Right hindlimb (tissue), 1 donor: ENCODE measurements around the gene USP8.

ENCODE experiments used
- DNase-seq: peaks from one replicate; pipeline ENCODE4 v3.0.0-alpha.2; 2018

Gene USP8

DNA sequence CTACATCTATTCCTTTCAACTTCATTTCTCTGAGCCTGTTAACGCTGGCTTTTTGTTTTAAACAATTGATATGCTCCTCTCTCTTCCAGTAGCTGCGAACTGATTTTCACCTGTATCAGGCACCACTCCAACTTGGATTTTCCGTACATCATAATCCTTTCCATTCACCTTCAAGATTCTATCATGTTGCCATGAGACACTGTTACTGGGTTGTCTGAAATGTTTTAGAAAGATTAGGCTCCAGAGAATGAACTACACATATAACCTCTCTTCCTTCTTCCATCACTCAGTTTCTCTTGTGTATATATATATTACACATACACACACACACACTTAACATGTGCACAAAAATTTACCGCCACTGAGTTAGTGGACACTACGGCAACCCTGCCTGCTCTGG is 122.4 kb downstream of the USP8 start, which contains the start of gene USP50:
Gene USP50, minus strand, starts transcription at position 101 of the 400 bp plus-strand sequence. CDS start 141 bp downstream, outside the sequence.
- DNase-seq: no peak

DNA sequence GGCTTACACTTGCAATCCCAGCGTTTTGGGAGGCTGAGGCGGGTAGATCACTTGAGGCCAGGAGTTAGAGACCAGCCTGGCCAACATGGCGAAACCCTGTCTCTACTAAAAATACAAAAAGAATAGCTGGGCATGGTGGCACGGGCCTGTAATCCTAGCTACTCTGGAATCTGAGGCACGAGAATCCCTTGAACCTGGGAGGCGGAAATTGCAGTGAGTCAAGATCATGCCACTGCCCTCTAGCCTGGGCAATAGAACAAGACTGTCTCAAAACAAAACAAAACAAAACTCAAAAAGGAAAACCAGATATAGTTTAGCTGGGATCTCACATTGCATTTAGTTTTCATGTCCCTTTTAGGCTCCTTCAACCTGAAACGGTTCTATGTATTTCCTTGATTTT is 125.1 kb downstream of the USP8 start:
- DNase-seq: no peak

DNA sequence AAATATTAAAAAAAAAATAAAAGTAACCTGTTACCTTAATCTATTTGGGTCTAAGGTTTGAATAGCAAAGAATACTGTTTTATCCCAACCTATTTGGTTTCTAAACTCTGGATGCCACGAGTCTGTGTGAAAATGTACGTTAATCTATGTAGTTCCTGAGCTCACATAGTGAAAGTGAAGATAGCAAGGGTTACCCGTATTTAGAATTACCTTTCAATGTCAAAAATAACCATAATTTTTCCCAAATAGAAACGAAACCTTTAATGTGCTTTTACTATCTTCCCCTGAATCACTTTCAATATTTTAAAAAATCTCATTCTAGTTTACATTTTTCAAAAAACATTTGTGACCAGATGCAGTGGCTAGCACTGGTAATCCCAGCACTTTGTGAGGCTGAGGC is 128.0 kb downstream of the USP8 start:
- DNase-seq: no peak

DNA sequence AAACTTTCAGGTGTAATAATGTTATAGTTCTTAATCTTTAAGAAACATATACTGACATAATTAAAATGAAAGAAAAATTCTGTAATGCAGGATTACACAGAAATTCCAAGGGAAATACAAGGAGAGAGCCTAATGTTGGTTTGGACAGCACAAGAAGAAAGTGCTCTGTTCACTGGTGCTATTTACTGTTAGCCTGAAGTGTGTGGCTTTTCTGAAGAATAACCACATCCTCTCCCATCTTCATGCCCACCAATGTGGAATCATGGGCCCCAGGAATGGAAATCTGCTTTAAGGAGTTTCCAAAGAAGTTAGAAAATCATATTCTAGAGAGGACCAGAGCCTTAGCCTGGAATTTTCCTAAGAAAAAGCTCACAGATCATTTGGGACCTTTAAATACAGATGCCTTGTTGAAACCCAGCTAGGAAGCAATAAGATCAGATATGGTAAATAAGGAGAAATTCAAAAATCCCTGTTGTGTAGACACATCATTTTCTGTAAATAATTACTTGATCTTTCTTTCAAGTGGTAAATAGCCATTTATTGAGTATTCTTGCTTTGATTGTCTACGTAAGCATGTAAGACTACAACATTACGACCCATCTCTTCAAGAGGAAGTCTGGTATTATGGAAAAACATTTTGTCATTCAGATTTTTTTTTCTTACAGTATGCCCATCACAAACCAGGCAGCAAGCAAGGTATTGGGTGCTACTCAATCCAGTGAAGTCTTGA is 132.6 kb downstream of the USP8 start:
- no peak for DNase-seq

DNA sequence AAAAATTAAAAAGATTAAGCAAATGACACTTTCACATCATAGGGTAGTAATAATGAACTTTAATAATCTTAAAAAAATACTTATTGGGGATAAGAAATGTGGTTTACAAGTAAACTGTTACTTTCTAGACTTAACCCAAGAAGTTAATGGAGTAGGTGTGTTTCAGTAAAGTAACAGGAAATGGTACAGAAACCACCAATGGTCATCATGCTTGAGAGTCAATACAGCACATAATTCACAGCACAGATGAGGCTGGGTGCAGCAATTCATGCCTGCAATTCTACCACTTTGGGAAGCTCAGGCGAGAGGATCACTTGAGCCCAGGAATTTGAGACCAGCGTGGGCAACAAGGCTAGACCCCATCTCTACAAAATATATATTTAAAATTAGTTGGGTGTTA is 133.8 kb downstream of the USP8 start:
- no peak for DNase-seq

DNA sequence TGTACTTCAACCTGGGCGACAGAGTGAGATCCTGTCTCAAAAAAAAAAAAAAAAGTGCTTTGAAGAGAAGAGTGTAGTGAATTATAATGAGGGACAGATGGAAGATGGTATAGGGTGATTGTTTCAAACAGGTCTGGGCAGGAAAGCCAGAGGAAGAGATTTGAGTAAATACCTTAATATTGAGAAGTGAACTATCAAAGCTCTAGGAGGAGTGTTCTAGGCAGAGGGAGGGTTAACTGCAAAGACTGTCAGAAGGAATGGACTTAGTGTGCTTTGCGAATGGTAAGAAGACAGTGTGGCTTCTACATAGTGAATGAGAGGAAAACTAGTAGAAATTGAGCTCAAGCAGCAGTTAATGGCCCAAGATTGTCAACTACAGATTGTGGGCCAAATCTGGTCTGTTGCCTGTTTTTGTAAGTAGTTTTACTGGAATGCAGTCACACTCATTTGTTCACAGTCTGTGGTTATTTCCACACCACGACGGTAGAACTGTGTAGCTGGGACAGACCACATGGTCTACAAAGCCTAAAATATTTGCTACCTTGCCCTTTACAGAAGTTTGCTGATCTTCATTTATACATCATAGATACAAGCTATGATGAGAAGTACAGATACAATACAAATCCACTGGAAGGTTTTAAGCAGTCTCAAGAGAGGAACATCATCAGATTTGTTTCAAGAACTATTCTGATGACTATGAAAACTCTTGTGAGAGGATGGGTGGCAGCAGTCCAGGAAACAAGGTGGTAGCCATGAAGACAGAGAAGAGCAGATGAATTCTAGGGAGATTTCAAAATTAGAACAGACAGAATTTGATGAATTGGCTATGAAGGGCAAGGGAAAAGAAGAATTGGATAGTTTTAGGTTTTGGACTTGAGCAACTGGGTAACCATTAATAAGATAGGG is 138.8 kb downstream of the USP8 start:
- DNase-seq: no peak

DNA sequence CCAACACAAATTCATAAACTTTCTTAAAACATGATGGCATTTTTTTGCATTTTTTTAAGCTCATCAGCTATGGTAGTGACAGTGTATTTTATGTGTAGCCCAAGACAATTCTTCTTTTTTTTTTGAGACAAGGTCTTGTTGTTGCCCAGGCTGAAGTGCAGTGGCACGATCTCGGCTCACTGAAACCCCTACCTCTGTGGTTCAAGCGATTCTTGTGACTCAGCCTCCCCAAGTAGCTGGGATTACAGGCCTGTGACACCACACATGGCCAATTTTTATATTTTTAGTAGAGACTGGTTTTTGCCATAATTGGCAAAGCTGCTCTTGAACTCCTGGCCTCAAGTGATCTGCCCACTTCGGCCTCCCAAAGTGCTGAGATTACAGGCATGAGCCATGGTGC is 139.6 kb downstream of the USP8 start:
- DNase-seq: no peak
